A172 (cell line): Measurements from ENCODE around the gene AP4S1. TPM values are rescaled to one million over a fixed set of nuclear protein-coding genes. Genes with fewer than 3 reads are reported as not detected.
"Not testable (repeated sequence)": the region's sequence is repeated elsewhere in the genome, so short reads cannot be mapped to it uniquely, and the experiment has no call there.

Experiments
- DNase-seq: peaks from one replicate; pipeline ENCODE4 v3.0.0-alpha.2; 2015; ENCODE audit warnings: low spot score
- total RNA-seq: library from RNA; depleted of rRNA; stranded (reverse); fragments of >200 nt; shearing (Covaris generic); gene quantifications from 2 replicates; pipeline ENCODE4 v1.2.3, GENCODE V29; 2014

AP4S1 gene
- total RNA-seq, 1 experiment from 2014 or later = 9.1 TPM

DNA sequence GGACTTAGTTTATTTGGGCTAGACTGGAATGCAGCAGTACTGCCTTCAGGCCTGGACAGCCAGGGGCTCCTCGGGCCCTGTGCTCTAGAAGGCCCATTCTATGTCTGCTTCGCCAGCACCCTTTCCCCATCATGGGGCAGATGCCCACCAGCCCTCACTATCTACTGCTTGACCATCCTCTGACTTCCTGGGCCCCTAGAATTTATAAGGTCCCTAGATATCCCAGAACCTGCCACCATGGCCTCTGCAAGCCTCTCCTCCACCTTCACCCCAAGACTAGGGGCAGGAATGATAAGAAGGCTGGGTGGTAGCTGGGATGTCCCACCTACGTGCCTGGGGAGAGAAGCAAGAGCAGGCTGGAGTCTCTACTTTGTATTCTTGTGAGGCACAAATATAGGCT is 59.6 kb downstream of the AP4S1 start:
- DNase-seq = no peak

- DNase-seq = not testable (repeated sequence)
These were observed 61.0 kb downstream of the AP4S1 start for GRCh38 chr14:31086466-31086865.

GRCh38 chr14:31090883-31091764 is 65.7 kb downstream of the AP4S1 start:
- peak; percentile 41 for DNase-seq

GRCh38 chr14:31092160-31092708 is 66.8 kb downstream of the AP4S1 start:
- no peak for DNase-seq

GRCh38 chr14:31093884-31094839 is 68.7 kb downstream of the AP4S1 start:
- DNase-seq = not testable (repeated sequence)

DNA sequence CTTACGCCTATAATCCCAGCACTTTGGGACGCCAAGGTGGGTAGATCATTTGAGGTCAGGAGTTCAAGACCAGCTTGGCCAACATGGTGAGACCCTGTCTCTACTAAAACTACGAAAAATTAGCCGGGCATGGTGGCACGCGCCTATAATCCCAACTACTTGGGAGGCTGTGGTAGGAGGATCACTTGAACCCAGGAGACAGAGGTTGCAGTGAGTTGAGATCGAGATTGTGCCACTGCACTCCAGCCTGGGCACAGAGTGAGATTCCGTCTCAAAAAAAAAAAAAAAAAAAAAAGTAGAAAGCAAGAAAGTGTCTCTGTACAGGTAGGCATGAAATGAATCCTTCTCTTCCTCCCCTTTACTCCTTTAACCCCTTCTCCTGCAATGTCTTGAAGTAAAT is 70.4 kb downstream of the AP4S1 start:
- DNase-seq = not testable (repeated sequence)

DNA sequence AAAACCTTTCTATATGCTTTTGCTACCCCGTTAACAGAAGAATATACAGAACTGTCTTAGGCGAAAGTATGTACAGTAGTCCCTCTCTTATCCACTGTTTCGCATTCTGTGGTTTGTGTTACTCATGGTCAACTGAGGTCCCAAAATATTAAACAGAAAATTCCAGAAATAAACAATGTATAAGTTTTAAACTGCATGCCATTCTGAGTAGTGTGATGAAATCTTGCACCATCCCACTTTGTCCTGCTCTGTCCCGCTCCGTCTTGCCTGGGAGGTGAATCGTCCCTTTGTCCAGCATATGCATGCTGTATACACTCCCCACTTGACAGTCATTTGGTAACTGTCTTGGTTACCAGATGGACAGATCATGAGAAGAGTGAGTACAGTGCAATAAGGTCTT is 70.8 kb downstream of the AP4S1 start:
- no peak for DNase-seq

DNA sequence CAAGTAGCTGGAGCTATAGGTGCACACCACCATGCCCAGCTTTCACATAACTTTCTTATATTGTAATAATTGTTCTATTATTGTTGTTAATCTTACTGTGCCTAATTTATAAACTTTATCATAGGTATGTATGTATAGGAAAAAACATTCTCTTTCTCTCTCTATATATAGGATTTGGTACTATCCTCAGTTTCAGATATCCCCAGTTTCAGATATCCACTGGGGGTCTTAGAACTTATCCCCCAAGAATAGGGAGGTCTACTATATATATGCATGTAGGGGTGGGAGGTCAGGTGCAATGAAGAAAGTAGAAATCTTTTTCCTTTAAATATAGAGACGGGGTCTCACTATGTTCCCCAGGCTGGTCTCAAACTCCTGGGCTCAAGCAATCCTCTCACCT is 71.6 kb downstream of the AP4S1 start:
- DNase-seq = no peak

DNA sequence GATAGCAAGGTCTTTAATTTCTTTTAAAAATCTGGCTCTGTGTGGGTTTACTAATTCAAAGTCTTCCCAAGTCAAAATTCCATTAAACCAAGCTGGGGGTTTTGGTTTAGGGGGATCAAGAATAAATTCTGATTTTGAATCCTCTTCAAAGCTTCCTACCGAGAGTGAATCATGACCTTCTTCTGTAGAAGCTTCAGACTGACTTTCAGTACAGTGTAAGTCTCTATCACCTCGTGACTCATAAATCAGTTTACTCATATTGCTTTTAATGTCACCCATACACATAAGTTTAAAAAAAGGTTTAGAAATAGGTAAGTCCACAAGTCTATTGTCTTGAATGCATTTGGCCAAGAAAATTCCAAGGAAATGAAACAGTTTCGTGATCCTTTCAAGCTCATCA is 81.3 kb downstream of the AP4S1 start:
- no peak for DNase-seq

DNA sequence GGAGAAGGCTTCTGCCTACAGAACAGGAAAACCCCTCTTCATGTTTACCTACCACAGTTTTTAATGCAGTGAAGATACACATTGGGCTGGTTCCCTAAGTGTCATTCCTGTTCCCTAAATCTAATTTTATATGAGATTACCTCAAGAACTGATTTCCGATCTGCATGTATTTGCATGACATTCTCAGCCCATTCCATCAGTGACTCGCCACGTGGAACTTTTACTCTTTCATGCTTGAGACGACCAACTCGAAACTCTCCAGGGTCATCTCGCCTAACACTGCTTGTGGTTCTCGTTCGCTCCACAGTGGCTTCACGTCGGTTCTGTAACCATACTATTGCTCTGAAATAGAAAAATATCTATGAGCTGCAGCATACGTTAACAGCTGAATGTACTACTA is 83.8 kb downstream of the AP4S1 start:
- DNase-seq = no peak

- DNase-seq = no peak
These were observed 85.4 kb downstream of the AP4S1 start for GRCh38 chr14:31110872-31111271.

- DNase-seq = no peak
These were observed 88.3 kb downstream of the AP4S1 start for GRCh38 chr14:31113794-31114193.

DNA sequence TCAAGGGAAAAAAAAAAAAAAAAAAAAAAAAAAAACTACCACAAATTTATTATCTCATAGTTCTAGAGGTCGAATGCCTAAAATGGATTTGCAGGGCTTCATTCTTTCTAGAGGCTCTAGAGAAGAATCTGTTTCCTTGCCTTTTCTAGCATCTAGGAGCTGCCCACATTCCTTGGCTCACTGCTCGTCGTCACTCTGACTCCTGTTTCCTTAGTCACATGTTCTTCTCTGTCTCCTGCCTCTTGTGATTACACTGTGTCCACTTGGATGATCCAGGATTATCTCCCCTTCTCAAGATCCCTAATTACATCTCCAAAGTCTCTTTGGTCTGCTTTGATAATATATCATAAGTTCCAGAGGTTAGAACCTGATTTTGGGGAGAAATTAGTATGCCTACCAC is 93.4 kb downstream of the AP4S1 start:
- no peak for DNase-seq

DNA sequence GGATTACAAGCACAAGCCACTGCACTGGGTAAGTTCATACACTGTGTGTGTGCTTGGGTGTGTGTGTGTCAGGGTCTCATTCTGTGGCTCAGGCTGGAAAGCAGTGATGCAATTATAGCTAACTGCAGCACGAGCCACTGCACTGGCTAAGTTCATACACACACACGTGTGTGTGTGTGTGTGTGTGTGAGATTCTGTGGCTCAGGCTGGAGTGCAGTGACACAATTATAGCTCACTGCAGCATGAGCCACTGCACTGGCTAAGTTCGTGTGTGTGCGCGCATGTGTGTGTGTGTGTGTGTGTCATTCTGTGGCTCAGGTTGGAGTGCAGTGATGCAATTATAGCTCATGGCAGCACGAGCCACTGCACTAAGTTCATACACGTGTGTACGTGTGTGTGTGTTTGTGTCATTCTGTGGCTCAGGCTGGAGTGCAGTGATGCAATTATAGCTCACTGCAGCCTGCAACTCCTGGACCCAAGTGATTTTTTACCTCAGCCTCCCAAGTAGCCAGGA is 96.7 kb downstream of the AP4S1 start:
- DNase-seq = no peak

GRCh38 chr14:31122921-31123320 is 97.5 kb downstream of the AP4S1 start:
- no peak for DNase-seq

DNA sequence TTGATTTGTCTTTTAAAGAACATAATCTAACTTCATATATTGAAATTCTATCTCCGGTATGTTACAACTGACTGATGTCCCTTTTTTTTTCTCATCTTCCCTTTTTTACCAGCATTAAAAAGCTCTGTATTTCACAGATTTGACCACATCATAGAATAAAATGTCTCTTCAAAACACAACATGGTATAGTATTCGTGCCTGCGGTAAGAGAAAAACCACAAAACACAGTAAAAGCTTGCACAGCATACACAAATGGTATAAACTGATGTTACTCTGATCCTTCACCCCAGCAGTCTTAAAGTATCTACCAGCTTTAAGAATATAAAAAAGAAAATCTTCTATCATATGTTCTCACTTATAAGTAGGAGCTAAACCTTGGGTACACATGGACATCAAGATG is 98.7 kb downstream of the AP4S1 start:
- no peak for DNase-seq

DNA sequence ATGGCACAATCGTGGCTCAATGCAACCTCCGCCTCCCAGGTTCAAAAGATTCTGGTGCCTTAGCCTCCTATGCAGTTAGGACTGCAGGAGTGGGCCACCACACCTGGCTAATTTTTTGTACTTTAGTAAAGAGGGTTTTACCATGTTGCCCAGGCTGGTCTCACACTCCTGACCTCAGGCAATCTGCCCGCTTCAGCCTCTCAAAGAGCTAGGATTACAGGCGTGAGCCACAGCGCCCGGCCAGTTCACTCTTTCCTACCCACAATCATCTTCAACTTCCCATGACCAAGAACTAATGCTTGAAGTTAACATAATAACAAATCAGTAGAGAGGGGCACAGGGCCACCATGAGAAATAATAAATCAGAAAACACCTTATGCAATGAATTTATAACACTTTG is 99.8 kb downstream of the AP4S1 start:
- DNase-seq = no peak

DNA sequence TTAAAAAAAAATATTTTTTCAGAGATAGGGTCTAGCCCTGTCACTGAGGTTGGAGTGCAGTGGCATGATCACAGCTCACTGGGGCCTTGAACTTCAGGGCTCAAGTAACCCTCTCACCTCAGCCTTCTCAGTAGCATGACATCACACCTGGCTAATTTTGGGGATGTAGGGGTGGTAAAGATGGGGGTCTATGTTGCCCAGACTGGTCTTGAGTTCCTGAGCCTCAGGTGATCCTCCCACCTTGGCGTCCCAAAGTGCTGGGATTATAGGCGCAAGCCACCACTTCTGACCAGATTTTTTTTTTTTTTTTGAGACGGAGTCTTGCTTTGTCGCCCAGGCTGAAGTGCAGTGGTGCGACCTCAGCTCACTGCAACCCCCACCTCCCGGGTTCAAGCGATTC is 101.2 kb downstream of the AP4S1 start:
- no peak for DNase-seq

GRCh38 chr14:31127690-31128089 is 102.2 kb downstream of the AP4S1 start:
- no peak for DNase-seq

GRCh38 chr14:31128601-31129526 is 103.4 kb downstream of the AP4S1 start:
- no peak for DNase-seq

DNA sequence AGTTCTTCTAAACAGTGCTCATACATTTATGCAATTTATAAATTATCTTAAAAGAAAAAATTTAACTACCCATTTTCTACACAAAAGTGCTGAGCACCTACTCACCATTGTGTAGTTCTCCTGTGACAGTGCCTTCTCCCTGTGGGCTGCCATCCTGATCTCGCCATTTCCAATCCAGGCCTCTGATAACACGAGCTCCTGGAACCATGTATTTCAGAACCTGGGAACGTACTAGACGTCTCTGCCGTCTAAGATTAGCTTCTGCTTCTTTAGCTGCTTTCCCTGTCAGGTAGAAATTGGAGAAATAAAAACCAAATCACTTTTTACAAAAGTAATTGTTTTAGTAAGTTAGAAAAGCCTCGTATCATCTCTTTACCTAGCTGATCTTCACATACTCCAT is 107.7 kb downstream of the AP4S1 start:
- DNase-seq = no peak
